Measurements from ENCODE around the gene STX10.

- TF ChIP-seq POLR2AphosphoS5 (IDR thresholded peaks at IDR 0.05; ENCODE audit: low read depth, low read length): no peak
- TF ChIP-seq, protein P1, sequence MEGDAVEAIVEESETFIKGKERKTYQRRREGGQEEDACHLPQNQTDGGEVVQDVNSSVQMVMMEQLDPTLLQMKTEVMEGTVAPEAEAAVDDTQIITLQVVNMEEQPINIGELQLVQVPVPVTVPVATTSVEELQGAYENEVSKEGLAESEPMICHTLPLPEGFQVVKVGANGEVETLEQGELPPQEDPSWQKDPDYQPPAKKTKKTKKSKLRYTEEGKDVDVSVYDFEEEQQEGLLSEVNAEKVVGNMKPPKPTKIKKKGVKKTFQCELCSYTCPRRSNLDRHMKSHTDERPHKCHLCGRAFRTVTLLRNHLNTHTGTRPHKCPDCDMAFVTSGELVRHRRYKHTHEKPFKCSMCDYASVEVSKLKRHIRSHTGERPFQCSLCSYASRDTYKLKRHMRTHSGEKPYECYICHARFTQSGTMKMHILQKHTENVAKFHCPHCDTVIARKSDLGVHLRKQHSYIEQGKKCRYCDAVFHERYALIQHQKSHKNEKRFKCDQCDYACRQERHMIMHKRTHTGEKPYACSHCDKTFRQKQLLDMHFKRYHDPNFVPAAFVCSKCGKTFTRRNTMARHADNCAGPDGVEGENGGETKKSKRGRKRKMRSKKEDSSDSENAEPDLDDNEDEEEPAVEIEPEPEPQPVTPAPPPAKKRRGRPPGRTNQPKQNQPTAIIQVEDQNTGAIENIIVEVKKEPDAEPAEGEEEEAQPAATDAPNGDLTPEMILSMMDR (IDR thresholded peaks at IDR 0.05): peak; percentile 64
- no peak for TF ChIP-seq REST (IDR thresholded peaks at IDR 0.05; ENCODE audit: insufficient read depth in 1 of 2, low read depth in 2 of 2, low read length in 1 of 2)
- TF ChIP-seq TCF7L2 (IDR thresholded peaks at IDR 0.05; ENCODE audit: low read depth, low read length): no peak
These were observed 49.2 kb downstream of the STX10 start for GRCh38 chr19:13100841-13101589.

All from Panc1 (cell line).